ENCODE measurements around the gene C16orf89. TPM values are rescaled to one million over a fixed set of nuclear protein-coding genes. Genes with fewer than 3 reads are reported as not detected.
"Not testable (repeated sequence)": the region's sequence is repeated elsewhere in the genome, so short reads cannot be mapped to it uniquely, and the experiment has no call there.

C16orf89 gene
- total RNA-seq, 1 donor from 2014 or later = not detected

GRCh38 chr16:5045499-5046115, 20.1 kb downstream of the C16orf89 start:
- Mint-ChIP-seq H3K36me3 (ENCODE audit: low read depth, unreplicated experiment) (no peaks in the 10 kb centered on the region), H3K4me3 (ENCODE audit: unreplicated experiment) (no peak overlapping the region), H3K27me3 (ENCODE audit: low read depth, unreplicated experiment) (peaks cover 2% of the 10 kb centered on the region), H3K27ac (ENCODE audit: unreplicated experiment) (no peak overlapping the region), H3K9me3 (ENCODE audit: unreplicated experiment) (peaks cover 2% of the 10 kb centered on the region), H3K4me1 (ENCODE audit: low read depth, unreplicated experiment) (peaks cover 21% of the 10 kb centered on the region)
- Histone ChIP-seq H4K20me1 (ENCODE audit: insufficient read depth, low read length) (no peaks in the 10 kb centered on the region), H3K4me3 (ENCODE audit: insufficient read depth, low read depth, low read length) (no peak overlapping the region), H3K4me1 (ENCODE audit: insufficient read depth, low read length) (peaks cover 21% of the 10 kb centered on the region), H3K27me3 (ENCODE audit: insufficient read depth, low read length) (peaks cover 7% of the 10 kb centered on the region), H3K36me3 (ENCODE audit: insufficient read depth, low read length) (no peaks in the 10 kb centered on the region), H3K27ac (ENCODE audit: low read depth, low read length) (no peak overlapping the region), H2AFZ (ENCODE audit: low read depth, low read length) (no peak overlapping the region), H3K9ac (ENCODE audit: low read length) (no peak overlapping the region), H3K4me2 (ENCODE audit: low read length) (no peak overlapping the region), H3K9me3 (ENCODE audit: insufficient read depth, low read depth, low read length) (no peaks in the 10 kb centered on the region), H3K79me2 (ENCODE audit: insufficient read depth, low read length) (no peaks in the 10 kb centered on the region)
- no peak for DNase-seq (ENCODE audit: low read depth)
- no peak for FAIRE-seq
- TF ChIP-seq CTCF (IDR thresholded peaks at IDR 0.05; ENCODE audit: insufficient read depth, low read depth, low read length) (no peak), EZH2 (IDR thresholded peaks at IDR 0.05; ENCODE audit: insufficient read depth, low read length) (no peak)

GRCh38 chr16:5044581-5044980, 21.2 kb downstream of the C16orf89 start:
- not testable (repeated sequence) for H3K4me3 Mint-ChIP-seq (ENCODE audit: unreplicated experiment); H3K27me3 ChIP-seq (ENCODE audit: insufficient read depth, low read length); H2AFZ ChIP-seq (ENCODE audit: low read depth, low read length); H3K79me2 ChIP-seq (ENCODE audit: insufficient read depth, low read length); H3K27ac Mint-ChIP-seq (ENCODE audit: unreplicated experiment); DNase-seq (ENCODE audit: low read depth); H3K27ac ChIP-seq (ENCODE audit: low read depth, low read length); H3K4me2 ChIP-seq (ENCODE audit: low read length); H4K20me1 ChIP-seq (ENCODE audit: insufficient read depth, low read length); H3K36me3 ChIP-seq (ENCODE audit: insufficient read depth, low read length); H3K9ac ChIP-seq (ENCODE audit: low read length); FAIRE-seq; H3K9me3 ChIP-seq (ENCODE audit: insufficient read depth, low read depth, low read length); H3K9me3 Mint-ChIP-seq (ENCODE audit: unreplicated experiment); H3K27me3 Mint-ChIP-seq (ENCODE audit: low read depth, unreplicated experiment); H3K36me3 Mint-ChIP-seq (ENCODE audit: low read depth, unreplicated experiment); H3K4me3 ChIP-seq (ENCODE audit: insufficient read depth, low read depth, low read length)
- peaks cover 21% of the 10 kb centered on the region for H3K4me1 Mint-ChIP-seq (ENCODE audit: low read depth, unreplicated experiment)
- peaks cover 21% of the 10 kb centered on the region for H3K4me1 ChIP-seq (ENCODE audit: insufficient read depth, low read length)

GRCh38 chr16:5044011-5044540, 21.7 kb downstream of the C16orf89 start:
- no peak overlapping the region for H3K4me2 ChIP-seq (ENCODE audit: low read length)
- H3K27me3 Mint-ChIP-seq (ENCODE audit: low read depth, unreplicated experiment) = peaks cover 2% of the 10 kb centered on the region
- no peaks in the 10 kb centered on the region for H4K20me1 ChIP-seq (ENCODE audit: insufficient read depth, low read length)
- H3K4me1 ChIP-seq (ENCODE audit: insufficient read depth, low read length) = peaks cover 21% of the 10 kb centered on the region
- H2AFZ ChIP-seq (ENCODE audit: low read depth, low read length) = no peak overlapping the region
- peaks cover 21% of the 10 kb centered on the region for H3K4me1 Mint-ChIP-seq (ENCODE audit: low read depth, unreplicated experiment)
- DNase-seq (ENCODE audit: low read depth) = no peak
- peaks cover 7% of the 10 kb centered on the region for H3K27me3 ChIP-seq (ENCODE audit: insufficient read depth, low read length)
- TF ChIP-seq CTCF (IDR thresholded peaks at IDR 0.05; ENCODE audit: insufficient read depth, low read depth, low read length) = no peak
- TF ChIP-seq EZH2 (IDR thresholded peaks at IDR 0.05; ENCODE audit: insufficient read depth, low read length) = no peak
- H3K36me3 Mint-ChIP-seq (ENCODE audit: low read depth, unreplicated experiment) = no peaks in the 10 kb centered on the region
- no peak overlapping the region for H3K4me3 ChIP-seq (ENCODE audit: insufficient read depth, low read depth, low read length)
- no peak overlapping the region for H3K27ac ChIP-seq (ENCODE audit: low read depth, low read length)
- H3K9me3 Mint-ChIP-seq (ENCODE audit: unreplicated experiment) = peaks cover 2% of the 10 kb centered on the region
- H3K27ac Mint-ChIP-seq (ENCODE audit: unreplicated experiment) = no peak overlapping the region
- H3K9me3 ChIP-seq (ENCODE audit: insufficient read depth, low read depth, low read length) = no peaks in the 10 kb centered on the region
- no peaks in the 10 kb centered on the region for H3K36me3 ChIP-seq (ENCODE audit: insufficient read depth, low read length)
- H3K9ac ChIP-seq (ENCODE audit: low read length) = no peak overlapping the region
- FAIRE-seq = no peak
- no peaks in the 10 kb centered on the region for H3K79me2 ChIP-seq (ENCODE audit: insufficient read depth, low read length)
- no peak overlapping the region for H3K4me3 Mint-ChIP-seq (ENCODE audit: unreplicated experiment)
